HCT116 (cell line): ENCODE results near the gene PDE4D. TPM values are rescaled to one million over a fixed set of nuclear protein-coding genes. Genes with fewer than 3 reads are reported as not detected.

Experiments
- ATAC-seq: fragments of 200-7000 bp; cut with Tn5 transposase; 2 replicates; pipeline ENCODE4 v1.9.1; 2020; ENCODE audit warnings: mild to moderate bottlenecking, moderate library complexity
- BruUV-seq: library from RNA; stranded (reverse); fragments of 400-500 nt; replicated peaks from 2 replicates; lab custom pipeline; 2021; lab: Mats Ljungman, UMichigan
- CTCF ChIA-PET: fragments of 300-600 bp; sonication (Branson Sonifier 250); formaldehyde crosslinking; loops from one replicate; lab custom pipeline; 2021; ENCODE audit warnings: antibody characterized with exemption; lab: Charles Lee
- POLR2A ChIA-PET: fragments of 300-600, 350-600 bp; sonication (Branson Sonifier 250); formaldehyde crosslinking; loops from one replicate; lab custom pipeline; 2021; ENCODE audit warnings: antibody characterized with exemption; lab: Charles Lee
- RAD21 ChIA-PET, 2 experiments: fragments of 300-600 bp; sonication (Branson Sonifier 250); formaldehyde crosslinking; loops; one replicate each; lab custom pipeline; 2023; ENCODE audit warnings: low total read pairs in 2 of 2; ENCODE audit not compliant: uncharacterized antibody in 2 of 2, unreplicated experiment in 2 of 2, low non-redundant PET in 1 of 2; lab: Charles Lee
- DNase-seq: peaks from one replicate; pipeline ENCODE4 v3.0.0-alpha.2; 2010; ENCODE audit warnings: low read depth, low spot score
- H2AFZ ChIP-seq: fragments of 200-600 bp; shearing (Covaris generic), sonication (generic); 2 replicates; pipeline ENCODE4 v1.6.1; 2017; ENCODE audit warnings: low read depth, mixed run types, mixed read lengths, antibody characterized with exemption, low read length; ENCODE audit not compliant: poor library complexity, severe bottlenecking
- H3K27ac ChIP-seq: 2 replicates; pipeline ENCODE4 v1.5.1; 2012; ENCODE audit warnings: low read depth, low read length
- H3K27me3 ChIP-seq: fragments of 200-600 bp; sonication (generic); 2 replicates; pipeline ENCODE4 v1.6.1; 2016; ENCODE audit warnings: mixed run types, low read length, mixed read lengths; ENCODE audit not compliant: insufficient read depth
- H3K36me3 ChIP-seq, 2 experiments: fragments of 200-500 bp in 1 of 2; fragments of 200-600 bp in 1 of 2; sonication (Bioruptor generic) in 1 of 2; sonication (generic) in 1 of 2; 2 replicates each; pipeline versions ENCODE4 v1.5.1 to v1.6.1; 2014 to 2016; ENCODE audit warnings: low read length in 2 of 2, inconsistent platforms in 1 of 2, mixed read lengths in 1 of 2, mixed run types in 1 of 2; ENCODE audit not compliant: insufficient read depth in 2 of 2, control insufficient read depth in 1 of 2
- H3K4me1 ChIP-seq, 2 experiments: fragments of 200-600 bp in 1 of 2; sonication (generic) in 1 of 2; 2 replicates each; pipeline versions ENCODE4 v1.5.1 to v1.6.1; 2012 to 2017; ENCODE audit warnings: low read length in 2 of 2, inconsistent platforms in 1 of 2, mild to moderate bottlenecking in 1 of 2, mixed read lengths in 1 of 2, mixed run types in 1 of 2, moderate library complexity in 1 of 2; ENCODE audit not compliant: insufficient read depth in 2 of 2, control insufficient read depth in 1 of 2
- H3K4me2 ChIP-seq: fragments of 200-600 bp; sonication (generic); 2 replicates; pipeline ENCODE4 v1.6.1; 2017; ENCODE audit warnings: mixed run types, low read length, mixed read lengths
- H3K4me3 ChIP-seq, 2 experiments: fragments of 200-600 bp in 1 of 2; sonication (generic) in 1 of 2; replicated peaks in 1 of 2; 2 replicates each; pipeline ENCODE4 v1.5.1; 2011 to 2016; ENCODE audit warnings: low read length in 2 of 2, control low read depth in 1 of 2, low read depth in 1 of 2, mild to moderate bottlenecking in 1 of 2, mixed read lengths in 1 of 2, mixed run types in 1 of 2
- H3K79me2 ChIP-seq: fragments of 200-600 bp; sonication (generic); 2 replicates; pipeline ENCODE4 v1.6.1; 2017; ENCODE audit warnings: mild to moderate bottlenecking, mixed run types, low read length, moderate library complexity, mixed read lengths; ENCODE audit not compliant: insufficient read depth
- H3K9ac ChIP-seq: fragments of 200-600 bp; sonication (generic); 2 replicates; pipeline ENCODE4 v1.6.1; 2016; ENCODE audit warnings: low read length, mixed read lengths
- H3K9me2 ChIP-seq: fragments of 200-600 bp; sonication (generic), shearing (Covaris generic); 2 replicates; pipeline ENCODE4 v1.6.1; 2017; ENCODE audit warnings: mixed run types, mild to moderate bottlenecking, moderate library complexity; ENCODE audit not compliant: insufficient read depth
- H3K9me3 ChIP-seq, 2 experiments: fragments of 200-500 bp in 1 of 2; fragments of 200-600 bp in 1 of 2; sonication (Bioruptor generic) in 1 of 2; sonication (generic) in 1 of 2; 2 replicates each; pipeline ENCODE4 v1.6.1; 2014 to 2017; ENCODE audit warnings: low read length in 2 of 2, mixed read lengths in 2 of 2, inconsistent platforms in 1 of 2, low read depth in 1 of 2, mild to moderate bottlenecking in 1 of 2, mixed run types in 1 of 2, moderate library complexity in 1 of 2; ENCODE audit not compliant: control insufficient read depth in 1 of 2, insufficient read depth in 1 of 2
- H4K20me1 ChIP-seq: fragments of 200-600 bp; sonication (generic), shearing (Covaris generic); 2 replicates; pipeline ENCODE4 v1.6.1; 2017; ENCODE audit warnings: mixed run types, mild to moderate bottlenecking, moderate library complexity; ENCODE audit not compliant: insufficient read depth
- EZH2 ChIP-seq: fragments of 200-600 bp; sonication (generic); IDR thresholded peaks from 2 replicates; pipeline ENCODE4 v1.6.1; 2017; ENCODE audit warnings: antibody characterized with exemption, mixed run types
- EZH2phosphoT487 ChIP-seq: fragments of 200-600 bp; IDR thresholded peaks from 2 replicates; pipeline ENCODE4 v1.6.1; 2018; ENCODE audit warnings: antibody characterized with exemption, borderline replicate concordance
- FOSL1 ChIP-seq: IDR thresholded peaks from 2 replicates; pipeline ENCODE4 v1.6.1; 2012; ENCODE audit warnings: low read depth
- JUND ChIP-seq: IDR thresholded peaks from 2 replicates; pipeline ENCODE4 v1.6.1; 2012
- POLR2A ChIP-seq: IDR thresholded peaks from 2 replicates; pipeline ENCODE4 v1.7.0; 2011; ENCODE audit warnings: borderline replicate concordance; ENCODE audit not compliant: insufficient read depth, insufficient read length; ENCODE audit errors: extremely low read depth
- POLR2AphosphoS5 ChIP-seq: IDR thresholded peaks from 2 replicates; pipeline ENCODE4 v1.6.1; 2011; ENCODE audit warnings: mild to moderate bottlenecking, low read depth, low read length, moderate library complexity
- TCF7L2 ChIP-seq: IDR thresholded peaks from 2 replicates; pipeline ENCODE4 v1.7.0; 2011; ENCODE audit warnings: borderline replicate concordance, inconsistent platforms; ENCODE audit not compliant: insufficient read depth, insufficient read length; ENCODE audit errors: extremely low read depth
- YY1 ChIP-seq: IDR thresholded peaks from 2 replicates; pipeline ENCODE4 v1.6.1; 2011; ENCODE audit warnings: low read length, low read depth, moderate library complexity, mild to moderate bottlenecking; ENCODE audit not compliant: insufficient replicate concordance; ENCODE audit errors: extremely low read depth
- ZFX ChIP-seq: fragments of 450-650 bp; IDR thresholded peaks from 2 replicates; pipeline ENCODE4 v1.6.1; 2017
- intact Hi-C: fragments of 100-400 bp; cut with micrococcal nuclease; formaldehyde crosslinking; loops from 2 replicates; pipeline ENCODE4 v1.10.0; 2022
- total RNA-seq: library from RNA; stranded (reverse); gene quantifications from one replicate; pipeline ENCODE4 v1.2.1, GENCODE V29; 2021; ENCODE audit not compliant: unreplicated experiment
- TF ChIP-seq, protein P1 (sequence below): IDR thresholded peaks from 2 replicates; pipeline ENCODE4 v1.6.1; 2012; ENCODE audit warnings: low read depth
- TF ChIP-seq, protein P2 (sequence below): IDR thresholded peaks from 2 replicates; pipeline ENCODE4 v1.6.1; 2012
- TF ChIP-seq, protein P3 (sequence below): IDR thresholded peaks from 2 replicates; pipeline ENCODE4 v1.6.1; 2011; ENCODE audit warnings: mild to moderate bottlenecking, low read length, moderate library complexity; ENCODE audit not compliant: insufficient replicate concordance; ENCODE audit errors: extremely low read depth
- TF ChIP-seq, protein P4 (sequence below), 3 experiments: fragments of 200-600 bp in 1 of 3; sonication (generic) in 1 of 3; IDR thresholded peaks in 2 of 3; conservative IDR thresholded peaks in 1 of 3; 2 replicates each; pipeline ENCODE4 v1.5.1; 2012 to 2017; ENCODE audit warnings: low read depth in 2 of 3, low read length in 2 of 3, antibody characterized with exemption in 1 of 3, borderline replicate concordance in 1 of 3, control low read depth in 1 of 3, mild to moderate bottlenecking in 1 of 3, mixed read lengths in 1 of 3, mixed run types in 1 of 3, moderate library complexity in 1 of 3; ENCODE audit not compliant: insufficient read depth in 1 of 3

Gene PDE4D
- total RNA-seq, 1 experiment from 2014 or later: 1.1 TPM

DNA sequence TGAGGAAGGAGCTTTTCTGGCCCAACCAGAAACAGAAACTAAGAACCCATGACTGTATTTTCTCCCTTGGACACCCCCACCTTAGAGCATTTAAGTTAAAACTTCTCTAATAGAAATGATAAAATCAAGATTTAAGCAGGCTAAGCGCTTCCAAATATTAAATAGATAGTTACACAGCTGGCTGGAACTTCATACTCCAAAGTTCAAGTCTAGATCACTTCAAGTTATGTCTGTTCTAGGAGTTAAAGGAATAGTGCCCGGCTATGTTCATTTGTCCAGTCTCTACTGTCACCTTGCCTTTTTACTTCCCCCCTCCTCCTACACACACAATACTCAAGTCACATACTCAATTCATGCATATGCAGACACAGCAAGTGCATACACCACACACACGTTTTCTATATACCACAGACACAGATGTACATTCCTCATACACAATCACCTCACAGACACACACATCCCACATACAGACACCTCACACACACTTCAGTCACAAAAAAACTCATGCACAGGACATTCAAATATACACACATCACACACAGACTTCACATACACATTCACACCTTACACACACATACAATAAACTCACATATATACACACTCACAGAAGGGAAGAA lies 237.7 kb downstream of the PDE4D start:
- Histone ChIP-seq H2AFZ (no peak overlapping the region), H3K4me3 (no peak overlapping the region), H3K9ac (no peak overlapping the region), H3K9me2 (no peaks in the 10 kb centered on the region), H3K4me2 (no peak overlapping the region), H4K20me1 (no peaks in the 10 kb centered on the region), H3K9me3 (no peaks in the 10 kb centered on the region), H3K27ac (no peak overlapping the region), H3K27me3 (peaks cover 19% of the 10 kb centered on the region), H3K4me1 (no peaks in the 10 kb centered on the region), H3K36me3 (no peaks in the 10 kb centered on the region), H3K79me2 (no peaks in the 10 kb centered on the region)
- BruUV-seq: no TSS peak
- TF ChIP-seq ZFX: no peak
- no peak for TF ChIP-seq JUND
- TF ChIP-seq EZH2: no peak
- no peak for TF ChIP-seq FOSL1
- TF ChIP-seq, protein P1, sequence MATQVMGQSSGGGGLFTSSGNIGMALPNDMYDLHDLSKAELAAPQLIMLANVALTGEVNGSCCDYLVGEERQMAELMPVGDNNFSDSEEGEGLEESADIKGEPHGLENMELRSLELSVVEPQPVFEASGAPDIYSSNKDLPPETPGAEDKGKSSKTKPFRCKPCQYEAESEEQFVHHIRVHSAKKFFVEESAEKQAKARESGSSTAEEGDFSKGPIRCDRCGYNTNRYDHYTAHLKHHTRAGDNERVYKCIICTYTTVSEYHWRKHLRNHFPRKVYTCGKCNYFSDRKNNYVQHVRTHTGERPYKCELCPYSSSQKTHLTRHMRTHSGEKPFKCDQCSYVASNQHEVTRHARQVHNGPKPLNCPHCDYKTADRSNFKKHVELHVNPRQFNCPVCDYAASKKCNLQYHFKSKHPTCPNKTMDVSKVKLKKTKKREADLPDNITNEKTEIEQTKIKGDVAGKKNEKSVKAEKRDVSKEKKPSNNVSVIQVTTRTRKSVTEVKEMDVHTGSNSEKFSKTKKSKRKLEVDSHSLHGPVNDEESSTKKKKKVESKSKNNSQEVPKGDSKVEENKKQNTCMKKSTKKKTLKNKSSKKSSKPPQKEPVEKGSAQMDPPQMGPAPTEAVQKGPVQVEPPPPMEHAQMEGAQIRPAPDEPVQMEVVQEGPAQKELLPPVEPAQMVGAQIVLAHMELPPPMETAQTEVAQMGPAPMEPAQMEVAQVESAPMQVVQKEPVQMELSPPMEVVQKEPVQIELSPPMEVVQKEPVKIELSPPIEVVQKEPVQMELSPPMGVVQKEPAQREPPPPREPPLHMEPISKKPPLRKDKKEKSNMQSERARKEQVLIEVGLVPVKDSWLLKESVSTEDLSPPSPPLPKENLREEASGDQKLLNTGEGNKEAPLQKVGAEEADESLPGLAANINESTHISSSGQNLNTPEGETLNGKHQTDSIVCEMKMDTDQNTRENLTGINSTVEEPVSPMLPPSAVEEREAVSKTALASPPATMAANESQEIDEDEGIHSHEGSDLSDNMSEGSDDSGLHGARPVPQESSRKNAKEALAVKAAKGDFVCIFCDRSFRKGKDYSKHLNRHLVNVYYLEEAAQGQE: no peak
- no peak for TF ChIP-seq POLR2AphosphoS5
- TF ChIP-seq, protein P2, sequence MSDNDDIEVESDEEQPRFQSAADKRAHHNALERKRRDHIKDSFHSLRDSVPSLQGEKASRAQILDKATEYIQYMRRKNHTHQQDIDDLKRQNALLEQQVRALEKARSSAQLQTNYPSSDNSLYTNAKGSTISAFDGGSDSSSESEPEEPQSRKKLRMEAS: no peak
- no peak for TF ChIP-seq YY1
- TF ChIP-seq, protein P3, sequence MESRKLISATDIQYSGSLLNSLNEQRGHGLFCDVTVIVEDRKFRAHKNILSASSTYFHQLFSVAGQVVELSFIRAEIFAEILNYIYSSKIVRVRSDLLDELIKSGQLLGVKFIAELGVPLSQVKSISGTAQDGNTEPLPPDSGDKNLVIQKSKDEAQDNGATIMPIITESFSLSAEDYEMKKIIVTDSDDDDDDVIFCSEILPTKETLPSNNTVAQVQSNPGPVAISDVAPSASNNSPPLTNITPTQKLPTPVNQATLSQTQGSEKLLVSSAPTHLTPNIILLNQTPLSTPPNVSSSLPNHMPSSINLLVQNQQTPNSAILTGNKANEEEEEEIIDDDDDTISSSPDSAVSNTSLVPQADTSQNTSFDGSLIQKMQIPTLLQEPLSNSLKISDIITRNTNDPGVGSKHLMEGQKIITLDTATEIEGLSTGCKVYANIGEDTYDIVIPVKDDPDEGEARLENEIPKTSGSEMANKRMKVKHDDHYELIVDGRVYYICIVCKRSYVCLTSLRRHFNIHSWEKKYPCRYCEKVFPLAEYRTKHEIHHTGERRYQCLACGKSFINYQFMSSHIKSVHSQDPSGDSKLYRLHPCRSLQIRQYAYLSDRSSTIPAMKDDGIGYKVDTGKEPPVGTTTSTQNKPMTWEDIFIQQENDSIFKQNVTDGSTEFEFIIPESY: no peak
- no peak for TF ChIP-seq POLR2A
- TF ChIP-seq, protein P4, sequence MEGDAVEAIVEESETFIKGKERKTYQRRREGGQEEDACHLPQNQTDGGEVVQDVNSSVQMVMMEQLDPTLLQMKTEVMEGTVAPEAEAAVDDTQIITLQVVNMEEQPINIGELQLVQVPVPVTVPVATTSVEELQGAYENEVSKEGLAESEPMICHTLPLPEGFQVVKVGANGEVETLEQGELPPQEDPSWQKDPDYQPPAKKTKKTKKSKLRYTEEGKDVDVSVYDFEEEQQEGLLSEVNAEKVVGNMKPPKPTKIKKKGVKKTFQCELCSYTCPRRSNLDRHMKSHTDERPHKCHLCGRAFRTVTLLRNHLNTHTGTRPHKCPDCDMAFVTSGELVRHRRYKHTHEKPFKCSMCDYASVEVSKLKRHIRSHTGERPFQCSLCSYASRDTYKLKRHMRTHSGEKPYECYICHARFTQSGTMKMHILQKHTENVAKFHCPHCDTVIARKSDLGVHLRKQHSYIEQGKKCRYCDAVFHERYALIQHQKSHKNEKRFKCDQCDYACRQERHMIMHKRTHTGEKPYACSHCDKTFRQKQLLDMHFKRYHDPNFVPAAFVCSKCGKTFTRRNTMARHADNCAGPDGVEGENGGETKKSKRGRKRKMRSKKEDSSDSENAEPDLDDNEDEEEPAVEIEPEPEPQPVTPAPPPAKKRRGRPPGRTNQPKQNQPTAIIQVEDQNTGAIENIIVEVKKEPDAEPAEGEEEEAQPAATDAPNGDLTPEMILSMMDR (IDR thresholded peaks at IDR 0.05 in 2 of 3, conservative IDR thresholded peaks at IDR 0.05 in 1 of 3; ENCODE audit: borderline replicate concordance in 1 of 3, insufficient read depth in 1 of 3, low read depth in 2 of 3, low read length in 2 of 3): no peak
- no peak for TF ChIP-seq TCF7L2
- no peak for TF ChIP-seq EZH2phosphoT487
- ChIA-PET POLR2A (no interaction called here), CTCF (no interaction called here), RAD21 (interaction anchor here in 1 of 2 experiments (0.6 kb wide), 1 partner anchor 130 kb away, joined by 3 read pairs; no protein-coding TSS in a partner anchor)
- intact Hi-C loops: no loop called here
- ATAC-seq (no peak), DNase-seq (no peak)
